ENCODE results near the gene CLPSL2.

CLPSL2 gene

GRCh38 chr6:35736253-35736894 is 40.0 kb upstream of the CLPSL2 start:
- H3K27ac Mint-ChIP-seq = no peak overlapping the region
- peak; percentile 72 for DNase-seq (ENCODE audit: low spot score)
- H3K4me3 Mint-ChIP-seq = no peak overlapping the region
- no peaks in the 10 kb centered on the region for H3K36me3 Mint-ChIP-seq (ENCODE audit: low read depth)
- H3K9me3 Mint-ChIP-seq = no peaks in the 10 kb centered on the region
- H3K27me3 Mint-ChIP-seq (ENCODE audit: low read depth) = no peaks in the 10 kb centered on the region
- H3K4me1 Mint-ChIP-seq (ENCODE audit: low read depth) = peaks cover 31% of the 10 kb centered on the region

GRCh38 chr6:35736982-35737412 is 39.4 kb upstream of the CLPSL2 start, which contains the start of gene ARMC12:
Gene ARMC12, plus strand, starts transcription at chr6:35737032. Its CDS starts 77 bp downstream, at chr6:35737109.
- Mint-ChIP-seq H3K9me3 (no peaks in the 10 kb centered on the region), H3K27me3 (ENCODE audit: low read depth) (no peaks in the 10 kb centered on the region), H3K4me1 (ENCODE audit: low read depth) (peaks cover 31% of the 10 kb centered on the region), H3K36me3 (ENCODE audit: low read depth) (no peaks in the 10 kb centered on the region), H3K27ac (peak within 1 kb of the TSS; percentile 76), H3K4me3 (no peak within 1 kb of the TSS)
- no peak for DNase-seq (ENCODE audit: low spot score)

- peaks cover 27% of the 10 kb centered on the region for H3K4me1 Mint-ChIP-seq (ENCODE audit: low read depth)
- H3K27ac Mint-ChIP-seq = peak overlapping the region; percentile 76
- H3K36me3 Mint-ChIP-seq (ENCODE audit: low read depth) = no peaks in the 10 kb centered on the region
- no peak overlapping the region for H3K4me3 Mint-ChIP-seq
- H3K27me3 Mint-ChIP-seq (ENCODE audit: low read depth) = no peaks in the 10 kb centered on the region
- no peak for DNase-seq (ENCODE audit: low spot score)
- no peaks in the 10 kb centered on the region for H3K9me3 Mint-ChIP-seq
These were observed 38.8 kb upstream of the CLPSL2 start for GRCh38 chr6:35737413-35738211.

DNA sequence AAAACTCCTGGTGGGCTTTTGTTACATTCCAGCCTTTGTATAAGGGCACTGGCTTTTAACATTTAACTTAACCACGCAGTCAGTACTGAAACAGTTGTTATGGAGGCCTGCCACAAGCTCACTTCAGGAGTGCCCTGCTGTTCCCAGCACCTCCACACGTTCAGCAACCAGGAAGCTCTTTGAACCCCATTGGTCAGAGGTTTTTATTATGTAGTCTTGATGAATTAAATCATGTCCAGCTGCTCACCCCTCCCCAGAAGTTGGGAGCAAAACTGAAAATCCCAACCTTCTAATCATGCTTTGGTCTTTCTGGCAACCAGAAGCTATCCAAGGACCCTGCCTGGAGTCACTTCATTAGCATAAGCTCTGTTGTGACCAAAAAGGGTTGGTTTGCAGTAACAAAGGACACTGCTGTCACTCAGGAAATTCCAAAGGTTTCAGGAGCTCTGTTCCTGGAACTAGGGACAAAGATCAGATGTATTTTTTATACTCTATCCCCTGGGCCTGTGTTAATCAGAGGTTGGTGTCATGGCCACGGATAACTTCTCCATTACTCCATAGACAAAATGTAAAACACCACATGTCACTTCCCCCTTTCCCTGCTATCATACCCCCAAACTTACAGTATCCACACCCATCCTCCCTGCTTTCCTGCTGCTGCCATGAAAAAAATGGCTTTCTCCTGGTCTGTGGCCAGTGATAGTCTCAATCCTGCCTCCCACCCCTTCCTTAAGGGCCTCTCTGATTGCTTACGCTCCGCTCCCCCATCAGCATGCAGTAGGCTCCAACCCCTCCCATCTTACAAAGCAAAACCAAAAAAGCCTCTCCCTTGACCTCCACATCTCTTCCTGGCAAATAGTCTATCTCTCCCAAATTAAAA is 36.5 kb upstream of the CLPSL2 start:
- no peak for DNase-seq (ENCODE audit: low spot score)
- Mint-ChIP-seq H3K36me3 (ENCODE audit: low read depth) (no peaks in the 10 kb centered on the region), H3K4me1 (ENCODE audit: low read depth) (peaks cover 17% of the 10 kb centered on the region), H3K27ac (no peak overlapping the region), H3K4me3 (no peak overlapping the region), H3K27me3 (ENCODE audit: low read depth) (no peaks in the 10 kb centered on the region), H3K9me3 (no peaks in the 10 kb centered on the region)

DNA sequence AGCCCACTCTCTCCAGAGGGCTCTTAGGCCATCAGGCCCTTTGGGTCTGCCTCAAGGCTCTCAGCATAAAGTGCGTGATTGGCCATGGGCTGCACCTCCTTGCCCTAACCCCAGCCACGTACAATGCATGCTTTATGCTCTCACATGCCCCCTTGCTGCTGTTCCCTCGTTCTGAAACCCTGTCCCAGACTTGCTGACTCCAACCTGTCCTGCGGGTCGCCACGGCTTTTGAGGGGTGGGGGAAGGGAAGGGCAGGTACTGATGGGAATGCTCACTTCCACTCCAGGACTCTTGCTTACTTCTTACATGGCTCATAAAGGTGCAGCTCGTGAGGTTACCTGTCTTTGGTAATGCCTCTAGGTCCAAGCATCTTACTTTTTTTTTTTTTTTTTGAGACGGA is 33.6 kb upstream of the CLPSL2 start:
- H3K9me3 Mint-ChIP-seq = peaks cover 6% of the 10 kb centered on the region
- no peak for DNase-seq (ENCODE audit: low spot score)
- no peak overlapping the region for H3K4me3 Mint-ChIP-seq
- H3K4me1 Mint-ChIP-seq (ENCODE audit: low read depth) = no peaks in the 10 kb centered on the region
- no peaks in the 10 kb centered on the region for H3K27me3 Mint-ChIP-seq (ENCODE audit: low read depth)
- no peaks in the 10 kb centered on the region for H3K36me3 Mint-ChIP-seq (ENCODE audit: low read depth)
- H3K27ac Mint-ChIP-seq = no peak overlapping the region

GRCh38 chr6:35745509-35745908 is 30.9 kb upstream of the CLPSL2 start:
- no peak overlapping the region for H3K4me3 Mint-ChIP-seq
- H3K36me3 Mint-ChIP-seq (ENCODE audit: low read depth) = no peaks in the 10 kb centered on the region
- H3K4me1 Mint-ChIP-seq (ENCODE audit: low read depth) = no peaks in the 10 kb centered on the region
- peaks cover 8% of the 10 kb centered on the region for H3K9me3 Mint-ChIP-seq
- no peak for DNase-seq (ENCODE audit: low spot score)
- H3K27me3 Mint-ChIP-seq (ENCODE audit: low read depth) = no peaks in the 10 kb centered on the region
- H3K27ac Mint-ChIP-seq = no peak overlapping the region

GRCh38 chr6:35746516-35746915 is 29.9 kb upstream of the CLPSL2 start:
- Mint-ChIP-seq H3K4me1 (ENCODE audit: low read depth) (no peaks in the 10 kb centered on the region), H3K27me3 (ENCODE audit: low read depth) (no peaks in the 10 kb centered on the region)

DNA sequence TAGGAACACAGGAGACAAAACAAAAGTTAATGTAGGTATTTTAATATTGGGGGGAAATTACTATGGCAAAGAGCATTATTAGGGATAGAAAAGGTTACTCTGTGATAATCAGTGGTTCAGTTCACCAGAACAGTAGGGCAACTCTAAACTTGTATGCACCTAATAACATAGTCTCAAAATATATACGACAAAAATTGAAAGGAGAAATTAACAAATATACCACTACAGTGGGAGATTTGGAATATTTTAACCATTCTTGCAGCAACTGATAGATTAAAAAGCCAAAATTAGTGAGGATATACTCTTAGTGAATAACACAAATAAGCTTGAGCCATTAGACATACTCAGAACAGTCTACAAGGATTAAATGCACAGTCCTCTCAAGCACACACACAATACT is 28.5 kb upstream of the CLPSL2 start:
- no peaks in the 10 kb centered on the region for H3K4me1 Mint-ChIP-seq (ENCODE audit: low read depth)
- no peaks in the 10 kb centered on the region for H3K27me3 Mint-ChIP-seq (ENCODE audit: low read depth)
- no peaks in the 10 kb centered on the region for H3K36me3 Mint-ChIP-seq (ENCODE audit: low read depth)
- no peak overlapping the region for H3K4me3 Mint-ChIP-seq
- peaks cover 8% of the 10 kb centered on the region for H3K9me3 Mint-ChIP-seq
- H3K27ac Mint-ChIP-seq = no peak overlapping the region
- no peak for DNase-seq (ENCODE audit: low spot score)

More at GRCh38 chr6:35746516-35746915, 29.9 kb upstream of the CLPSL2 start:
- Mint-ChIP-seq H3K4me3 (no peak overlapping the region), H3K9me3 (peaks cover 8% of the 10 kb centered on the region), H3K27ac (no peak overlapping the region), H3K36me3 (ENCODE audit: low read depth) (no peaks in the 10 kb centered on the region)
- DNase-seq (ENCODE audit: low spot score) = no peak

DNA sequence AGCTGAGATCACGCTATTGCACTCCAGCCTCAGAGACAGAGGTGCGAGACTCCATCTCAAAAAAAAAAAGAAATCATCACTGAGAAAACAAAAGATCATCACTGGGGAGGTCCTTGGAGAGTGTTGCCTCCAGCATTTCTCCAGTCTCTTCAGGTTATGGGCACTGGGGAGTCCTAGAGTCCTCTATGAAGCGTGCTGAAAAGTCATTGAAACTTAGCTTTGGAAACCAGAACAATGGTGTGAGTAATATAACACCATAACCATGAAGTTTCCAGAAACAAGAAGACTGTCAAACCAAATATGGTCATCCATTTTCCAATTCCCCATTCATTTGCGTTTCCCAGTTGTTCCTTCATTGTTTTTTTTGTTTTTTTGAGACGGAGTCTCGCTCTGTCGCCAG is 25.8 kb upstream of the CLPSL2 start:
- no peak for DNase-seq (ENCODE audit: low spot score)
- Mint-ChIP-seq H3K27me3 (ENCODE audit: low read depth) (no peaks in the 10 kb centered on the region), H3K4me3 (no peak overlapping the region), H3K27ac (no peak overlapping the region), H3K4me1 (ENCODE audit: low read depth) (peaks cover 2% of the 10 kb centered on the region), H3K9me3 (peaks cover 8% of the 10 kb centered on the region), H3K36me3 (ENCODE audit: low read depth) (no peaks in the 10 kb centered on the region)

GRCh38 chr6:35751594-35751993 is 24.8 kb upstream of the CLPSL2 start:
- Mint-ChIP-seq H3K27me3 (ENCODE audit: low read depth) (no peaks in the 10 kb centered on the region), H3K9me3 (peaks cover 8% of the 10 kb centered on the region), H3K4me3 (no peak overlapping the region), H3K27ac (no peak overlapping the region), H3K36me3 (ENCODE audit: low read depth) (no peaks in the 10 kb centered on the region), H3K4me1 (ENCODE audit: low read depth) (peaks cover 2% of the 10 kb centered on the region)
- peak; percentile 35 for DNase-seq (ENCODE audit: low spot score)

GRCh38 chr6:35752330-35752729 is 24.1 kb upstream of the CLPSL2 start:
- Mint-ChIP-seq H3K27me3 (ENCODE audit: low read depth) (peaks cover 1% of the 10 kb centered on the region), H3K4me3 (no peak overlapping the region)

GRCh38 chr6:35754452-35755277 is 21.7 kb upstream of the CLPSL2 start:
- no peak for DNase-seq (ENCODE audit: low spot score)
- Mint-ChIP-seq H3K4me3 (no peak overlapping the region), H3K36me3 (ENCODE audit: low read depth) (no peaks in the 10 kb centered on the region), H3K4me1 (ENCODE audit: low read depth) (peaks cover 2% of the 10 kb centered on the region), H3K27ac (no peak overlapping the region), H3K9me3 (no peaks in the 10 kb centered on the region), H3K27me3 (ENCODE audit: low read depth) (peaks cover 2% of the 10 kb centered on the region)

More at GRCh38 chr6:35752330-35752729, 24.1 kb upstream of the CLPSL2 start:
- no peak for DNase-seq (ENCODE audit: low spot score)
- Mint-ChIP-seq H3K36me3 (ENCODE audit: low read depth) (no peaks in the 10 kb centered on the region), H3K9me3 (peaks cover 7% of the 10 kb centered on the region), H3K27ac (no peak overlapping the region), H3K4me1 (ENCODE audit: low read depth) (peaks cover 2% of the 10 kb centered on the region)

DNA sequence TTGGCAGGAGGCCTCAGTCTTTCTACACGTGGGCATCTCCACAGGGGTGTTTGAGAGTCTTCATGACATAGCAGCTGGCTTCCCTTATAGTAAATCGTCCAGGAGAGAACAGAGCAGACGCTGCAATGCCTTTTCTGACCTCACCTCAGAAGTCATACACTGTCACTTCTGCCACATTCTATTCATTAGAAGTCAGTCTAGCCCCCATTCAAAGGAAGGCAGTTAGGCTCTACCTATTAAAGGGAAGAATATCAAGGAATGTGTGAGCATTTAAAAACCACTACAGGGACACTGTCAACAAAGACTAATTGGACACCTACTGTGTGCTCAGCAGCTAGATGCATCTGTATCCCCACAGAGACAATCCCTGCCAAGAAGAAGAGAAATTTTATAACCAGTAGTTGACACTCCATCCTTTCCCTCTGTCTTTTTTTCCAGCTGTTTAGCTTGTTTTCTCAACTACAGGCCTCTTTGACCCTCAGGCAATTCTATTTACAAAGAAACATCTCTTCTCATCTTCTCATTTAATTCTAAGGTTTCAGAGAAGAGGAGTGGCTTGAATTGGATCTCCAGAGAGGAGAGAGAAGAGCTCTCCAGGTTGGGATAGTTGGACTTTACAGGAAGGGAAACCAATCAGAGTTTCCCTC is 21.0 kb upstream of the CLPSL2 start:
- H3K27ac Mint-ChIP-seq = no peak overlapping the region
- peaks cover 7% of the 10 kb centered on the region for H3K27me3 Mint-ChIP-seq (ENCODE audit: low read depth)
- H3K4me3 Mint-ChIP-seq = no peak overlapping the region
- H3K9me3 Mint-ChIP-seq = no peaks in the 10 kb centered on the region
- peaks cover 2% of the 10 kb centered on the region for H3K4me1 Mint-ChIP-seq (ENCODE audit: low read depth)
- H3K36me3 Mint-ChIP-seq (ENCODE audit: low read depth) = no peaks in the 10 kb centered on the region
- DNase-seq (ENCODE audit: low spot score) = no peak
